Fibroblast of the aortic adventitia (primary cell): ENCODE results near the gene RNF13. TPM values are rescaled to one million over a fixed set of nuclear protein-coding genes. Genes with fewer than 3 reads are reported as not detected.
"Not testable (repeated sequence)": the region's sequence is repeated elsewhere in the genome, so short reads cannot be mapped to it uniquely, and the experiment has no call there.

ENCODE experiments used
- DNase-seq: peaks from one replicate; pipeline ENCODE4 v3.0.0-alpha.2; 2010; ENCODE audit warnings: low read depth
- H3K4me3 ChIP-seq: 2 replicates; pipeline ENCODE4 v1.5.1; 2011; ENCODE audit warnings: low read depth, mild to moderate bottlenecking, control low read depth, low read length, moderate library complexity
- total RNA-seq: library from RNA; depleted of rRNA; stranded (reverse); fragments of >200 nt; gene quantifications from 2 replicates; pipeline ENCODE4 v1.2.3, GENCODE V29; 2012; ENCODE audit warnings: low replicate concordance
- TF ChIP-seq, protein P1 (sequence below): IDR thresholded peaks from 2 replicates; pipeline ENCODE4 v1.5.1; 2011; ENCODE audit warnings: mild to moderate bottlenecking, low read length, control low read depth, inconsistent platforms; ENCODE audit not compliant: insufficient read depth

RNF13 gene
- total RNA-seq, 1 donor, result 68.8 TPM

DNA sequence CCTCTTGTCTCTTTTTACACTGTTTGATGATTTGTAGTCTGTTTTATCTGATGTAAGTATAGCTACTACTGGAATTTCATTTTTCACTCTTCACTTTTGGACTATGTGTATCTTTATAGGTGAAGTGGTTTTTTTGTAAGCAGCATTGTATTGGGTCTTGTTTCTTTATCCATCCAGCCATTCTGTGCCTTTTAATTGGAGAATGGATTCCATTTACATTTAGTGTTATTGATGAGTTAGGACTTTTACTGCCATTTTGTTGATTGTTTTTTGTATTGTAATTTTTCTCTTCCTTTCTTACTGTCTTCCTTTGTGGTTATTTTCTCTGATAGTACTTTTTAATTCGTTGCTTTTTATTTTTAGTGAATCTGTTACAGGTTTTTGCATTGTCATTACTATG is 54.5 kb downstream of the RNF13 start:
- no peak for DNase-seq
- no peak overlapping the region for H3K4me3 ChIP-seq
- TF ChIP-seq, protein P1, sequence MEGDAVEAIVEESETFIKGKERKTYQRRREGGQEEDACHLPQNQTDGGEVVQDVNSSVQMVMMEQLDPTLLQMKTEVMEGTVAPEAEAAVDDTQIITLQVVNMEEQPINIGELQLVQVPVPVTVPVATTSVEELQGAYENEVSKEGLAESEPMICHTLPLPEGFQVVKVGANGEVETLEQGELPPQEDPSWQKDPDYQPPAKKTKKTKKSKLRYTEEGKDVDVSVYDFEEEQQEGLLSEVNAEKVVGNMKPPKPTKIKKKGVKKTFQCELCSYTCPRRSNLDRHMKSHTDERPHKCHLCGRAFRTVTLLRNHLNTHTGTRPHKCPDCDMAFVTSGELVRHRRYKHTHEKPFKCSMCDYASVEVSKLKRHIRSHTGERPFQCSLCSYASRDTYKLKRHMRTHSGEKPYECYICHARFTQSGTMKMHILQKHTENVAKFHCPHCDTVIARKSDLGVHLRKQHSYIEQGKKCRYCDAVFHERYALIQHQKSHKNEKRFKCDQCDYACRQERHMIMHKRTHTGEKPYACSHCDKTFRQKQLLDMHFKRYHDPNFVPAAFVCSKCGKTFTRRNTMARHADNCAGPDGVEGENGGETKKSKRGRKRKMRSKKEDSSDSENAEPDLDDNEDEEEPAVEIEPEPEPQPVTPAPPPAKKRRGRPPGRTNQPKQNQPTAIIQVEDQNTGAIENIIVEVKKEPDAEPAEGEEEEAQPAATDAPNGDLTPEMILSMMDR, result no peak

DNA sequence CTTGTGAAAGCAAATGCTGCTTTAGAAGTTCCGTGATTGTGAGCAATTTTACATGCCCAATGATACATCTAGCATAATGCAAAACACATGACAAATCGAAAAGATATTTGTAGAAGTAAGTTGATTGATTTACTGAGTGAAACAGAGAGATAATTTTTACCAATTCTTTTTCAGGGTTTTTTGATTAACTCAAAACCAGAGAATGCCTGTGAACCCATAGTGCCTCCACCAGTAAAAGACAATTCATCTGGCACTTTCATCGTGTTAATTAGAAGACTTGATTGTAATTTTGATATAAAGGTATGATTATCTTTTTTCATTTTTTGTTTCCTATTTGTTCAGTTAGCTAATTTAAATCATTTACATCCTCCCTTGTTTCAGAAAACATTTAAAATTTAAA is 58.8 kb downstream of the RNF13 start:
- TF ChIP-seq, protein P1, result no peak
- no peak overlapping the region for H3K4me3 ChIP-seq
- DNase-seq, result no peak

DNA sequence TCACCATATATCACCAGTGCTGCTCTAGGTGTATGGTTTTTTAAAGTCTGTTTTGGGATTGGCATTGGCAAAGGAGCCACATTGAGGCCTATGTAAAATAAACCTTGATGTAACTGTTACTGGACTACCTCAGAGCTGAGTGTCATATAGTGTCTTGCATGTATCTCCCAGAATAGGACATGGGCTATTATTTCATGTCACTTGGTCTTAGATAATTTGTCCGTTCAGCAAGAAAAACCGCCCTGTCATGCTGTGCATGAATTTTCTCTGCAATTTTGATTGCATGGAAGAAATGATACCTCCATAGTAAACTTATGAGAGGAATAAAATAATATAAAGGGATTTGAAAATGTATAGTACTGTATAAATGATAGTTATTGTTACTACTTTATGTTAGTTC is 59.6 kb downstream of the RNF13 start:
- H3K4me3 ChIP-seq, result no peak overlapping the region
- DNase-seq, result no peak

DNA sequence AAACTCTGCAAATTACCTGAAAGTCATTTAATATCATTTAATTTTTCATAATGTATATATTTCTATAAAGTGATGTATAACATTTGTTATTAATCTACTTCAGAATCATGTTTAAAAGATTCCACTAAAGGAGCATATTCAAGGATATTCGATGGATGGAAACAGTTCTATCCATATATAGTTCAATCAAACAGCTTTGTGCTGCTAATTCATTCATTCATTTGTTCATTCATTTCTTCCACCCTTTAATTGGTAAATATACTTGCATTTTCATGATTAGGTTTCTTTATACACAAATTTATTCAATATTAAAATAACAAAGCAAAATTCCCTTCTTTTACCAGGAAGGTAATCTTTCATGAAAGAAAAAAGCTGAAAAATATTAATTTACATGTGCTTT is 64.7 kb downstream of the RNF13 start:
- no peak overlapping the region for H3K4me3 ChIP-seq
- DNase-seq, result no peak
- TF ChIP-seq, protein P1, result no peak

More for the DNA sequence above, 59.6 kb downstream of the RNF13 start:
- TF ChIP-seq, protein P1, result no peak

DNA sequence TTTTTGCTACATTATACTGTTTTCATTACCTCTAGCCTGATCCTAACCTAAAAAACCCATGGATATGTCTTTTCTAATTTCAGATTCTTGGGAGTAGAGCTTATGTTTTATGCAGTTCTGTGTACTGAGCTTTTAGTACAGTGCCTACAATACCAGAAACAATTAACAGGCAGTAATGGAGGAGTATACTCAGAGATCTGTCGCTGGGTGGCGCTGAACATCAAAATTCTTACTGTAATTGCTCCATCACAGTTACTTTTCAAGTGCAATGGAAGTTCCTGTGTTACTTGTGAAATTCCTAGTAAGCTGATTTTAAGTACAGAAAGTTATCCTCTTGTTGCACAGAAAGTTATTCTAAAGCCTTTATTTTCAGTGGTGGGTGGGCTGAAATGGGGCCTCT is 66.9 kb downstream of the RNF13 start:
- TF ChIP-seq, protein P1, result peak; percentile 65
- H3K4me3 ChIP-seq, result no peak overlapping the region
- peak; percentile 81 for DNase-seq

DNA sequence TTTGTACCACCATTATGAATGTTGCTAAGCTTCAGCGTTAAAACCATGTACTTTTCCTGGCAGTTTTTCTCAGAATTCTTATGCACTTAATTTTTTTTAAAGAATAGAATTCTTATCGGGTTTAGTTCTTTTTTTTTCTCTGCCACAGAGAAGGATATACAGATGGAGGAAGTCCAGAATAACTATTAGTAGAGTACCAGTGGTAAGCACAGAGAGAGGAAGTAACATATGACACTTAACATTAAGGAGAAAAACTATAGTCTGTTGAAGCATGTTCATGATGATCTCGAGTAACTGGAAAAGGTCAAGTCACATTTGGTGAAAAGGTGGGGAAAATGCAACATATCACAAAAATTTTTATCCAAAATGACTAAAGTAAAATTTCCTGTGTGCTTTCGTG is 68.9 kb downstream of the RNF13 start:
- H3K4me3 ChIP-seq, result no peak overlapping the region
- DNase-seq, result no peak
- TF ChIP-seq, protein P1, result no peak

DNA sequence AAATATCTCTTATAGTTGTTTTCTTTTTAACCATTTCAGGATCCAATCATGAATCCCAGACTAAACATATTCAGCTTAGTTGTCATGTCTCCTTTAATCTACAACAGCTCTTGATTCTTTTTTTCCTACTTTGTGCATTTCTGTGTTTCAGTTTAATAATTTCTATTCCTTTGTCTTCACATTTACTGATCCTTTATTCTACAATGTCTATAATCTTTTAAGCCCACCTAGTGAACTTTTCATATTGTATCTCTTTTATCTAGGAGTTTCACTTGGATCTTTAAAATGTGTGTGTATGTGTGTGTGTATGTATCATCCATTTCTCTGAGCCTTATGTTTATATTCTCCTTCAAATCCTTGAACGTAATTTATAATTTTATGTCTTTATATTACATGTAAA is 70.1 kb downstream of the RNF13 start:
- H3K4me3 ChIP-seq, result no peak overlapping the region
- TF ChIP-seq, protein P1, result no peak
- no peak for DNase-seq

DNA sequence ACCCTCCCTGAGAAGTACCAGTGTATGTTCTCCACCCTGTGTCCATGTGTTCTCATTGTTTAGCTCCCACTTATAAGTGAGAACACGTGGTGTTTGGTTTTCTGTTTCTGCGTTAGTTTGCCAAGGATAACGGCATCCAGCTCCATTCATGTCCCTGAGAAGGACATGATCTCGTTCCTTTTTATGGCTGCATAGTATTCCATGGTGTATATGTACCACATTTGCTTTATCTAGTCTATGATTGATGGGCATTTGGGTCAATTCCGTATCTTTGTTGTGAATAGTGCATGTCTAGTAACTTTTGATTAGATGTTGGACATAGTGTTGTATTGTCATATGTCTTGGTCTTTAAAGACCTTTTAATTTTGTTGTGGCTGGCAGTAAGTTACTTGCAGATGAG is 70.8 kb downstream of the RNF13 start:
- not testable (repeated sequence) for H3K4me3 ChIP-seq, DNase-seq

DNA sequence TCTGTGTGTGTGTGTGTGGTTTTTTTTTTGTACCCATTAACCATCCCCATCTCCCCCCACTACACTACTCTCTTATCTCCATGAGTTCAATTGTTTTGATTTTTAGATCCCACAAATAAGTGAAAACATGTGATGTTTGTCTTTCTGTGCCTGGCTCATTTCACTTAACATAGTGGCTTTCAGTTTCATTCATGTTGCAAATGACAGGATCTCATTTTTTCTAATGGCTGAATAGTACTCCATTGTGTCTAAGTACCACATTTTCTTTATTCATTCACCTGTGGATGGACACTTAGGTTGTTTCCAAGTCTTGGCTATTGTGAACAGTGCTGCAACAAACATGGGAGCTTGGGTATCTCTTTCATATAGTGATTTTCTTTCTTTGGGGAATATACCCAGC is 71.8 kb downstream of the RNF13 start:
- H3K4me3 ChIP-seq, DNase-seq: not testable (repeated sequence)
